GM12892 (cell line): ENCODE results near the gene IL1RAPL2.

Source experiments
- DNase-seq: peaks from one replicate; pipeline ENCODE4 v3.0.0; 2011; ENCODE audit not compliant: insufficient read length
- FAIRE-seq: peaks from 2 replicates; lab custom pipeline; 2011; peaks lifted over from hg19 to GRCh38; lab: Jason Lieb, UNC
- POLR2A ChIP-seq: IDR thresholded peaks from 2 replicates; pipeline ENCODE4 v1.6.1; 2011; ENCODE audit warnings: low read depth, low read length, control low read depth
- POLR2AphosphoS5 ChIP-seq: IDR thresholded peaks from 2 replicates; pipeline ENCODE4 v1.6.1; 2011; ENCODE audit warnings: low read depth, low read length, control low read depth
- TAF1 ChIP-seq: IDR thresholded peaks from 2 replicates; pipeline ENCODE4 v1.6.1; 2011; ENCODE audit warnings: low read depth, mild to moderate bottlenecking, control low read depth, low read length, borderline replicate concordance

IL1RAPL2 gene

DNA sequence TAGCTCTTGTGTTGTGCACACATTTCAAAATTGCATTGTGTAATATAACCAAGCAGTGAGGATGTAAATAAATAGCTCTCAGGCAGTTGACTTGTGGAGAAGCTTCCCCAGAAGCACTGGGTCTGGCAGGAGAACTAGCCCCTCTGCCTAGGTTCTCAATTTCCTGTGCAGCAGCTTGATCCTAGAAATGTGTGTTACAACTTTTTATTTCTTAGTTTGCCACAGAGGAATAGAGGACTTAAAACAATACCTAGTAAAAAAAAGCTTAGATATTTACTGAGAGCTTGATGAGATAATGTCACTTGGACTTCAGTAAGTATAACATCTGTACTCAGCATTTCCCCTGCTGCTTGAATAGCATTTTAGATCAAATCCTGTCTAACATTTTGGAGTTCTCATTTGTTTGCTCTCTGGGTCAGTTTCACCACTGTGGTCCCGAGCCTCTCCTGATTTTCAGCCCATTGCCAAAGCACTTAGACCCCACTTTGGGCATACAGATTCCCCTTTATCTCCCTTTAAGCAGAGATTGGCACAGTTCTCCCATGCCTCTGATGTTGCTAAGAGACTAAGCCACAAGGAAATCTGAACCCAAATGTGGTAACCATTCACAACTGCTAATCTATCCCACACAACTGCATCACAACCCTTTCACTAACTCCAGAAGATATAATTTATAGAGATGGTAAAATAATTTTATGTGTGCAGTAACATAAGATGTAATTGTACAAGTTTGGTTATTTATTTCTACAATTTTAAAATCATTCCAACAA lies 1158.2 kb downstream of the IL1RAPL2 start:
- TF ChIP-seq TAF1: no peak
- FAIRE-seq: no peak

DNA sequence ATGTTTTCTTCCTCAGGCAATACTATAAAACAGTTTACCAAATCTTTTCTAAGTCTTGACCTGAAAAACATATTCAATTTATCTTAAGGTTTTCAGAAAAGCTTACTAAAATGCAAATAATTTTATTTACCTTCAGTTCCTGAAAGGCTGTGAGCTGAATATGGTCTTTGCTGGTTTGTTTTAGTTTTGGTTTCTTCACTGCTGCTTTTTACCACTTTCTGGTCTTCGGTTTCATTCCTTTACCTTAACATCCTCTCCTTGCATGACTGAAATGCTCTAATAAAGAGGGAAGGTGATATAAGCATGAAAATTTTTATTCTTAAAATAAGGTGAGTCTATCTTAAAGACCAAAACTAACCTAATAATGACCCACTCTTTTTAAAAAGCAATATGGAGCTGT lies 1159.2 kb downstream of the IL1RAPL2 start:
- TF ChIP-seq TAF1 (no peak), POLR2AphosphoS5 (no peak), POLR2A (no peak)
- FAIRE-seq (no peak), DNase-seq (no peak)

More for the DNA sequence above, 1158.2 kb downstream of the IL1RAPL2 start:
- no peak for DNase-seq

DNA sequence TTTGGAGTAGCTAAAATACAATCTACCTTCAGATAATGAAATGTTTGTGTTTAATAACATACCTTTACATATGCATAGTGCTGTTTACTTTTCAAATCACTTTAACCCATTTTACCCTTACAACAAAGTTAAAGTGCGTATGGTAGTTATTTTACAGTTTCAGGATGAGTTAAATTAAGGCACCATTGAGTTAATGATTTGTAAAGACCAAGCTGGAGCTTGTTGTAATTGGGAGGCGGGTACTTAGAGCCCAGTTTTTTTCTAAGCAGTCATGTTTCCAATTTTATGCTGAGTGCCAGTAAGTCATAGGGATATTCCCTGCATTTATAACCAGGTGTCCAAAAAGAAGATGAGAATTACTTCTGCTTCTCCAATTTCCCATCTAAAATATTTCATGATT lies 1172.2 kb downstream of the IL1RAPL2 start:
- TF ChIP-seq POLR2A (no peak), POLR2AphosphoS5 (no peak), TAF1 (no peak)
- FAIRE-seq (no peak), DNase-seq (no peak)

DNA sequence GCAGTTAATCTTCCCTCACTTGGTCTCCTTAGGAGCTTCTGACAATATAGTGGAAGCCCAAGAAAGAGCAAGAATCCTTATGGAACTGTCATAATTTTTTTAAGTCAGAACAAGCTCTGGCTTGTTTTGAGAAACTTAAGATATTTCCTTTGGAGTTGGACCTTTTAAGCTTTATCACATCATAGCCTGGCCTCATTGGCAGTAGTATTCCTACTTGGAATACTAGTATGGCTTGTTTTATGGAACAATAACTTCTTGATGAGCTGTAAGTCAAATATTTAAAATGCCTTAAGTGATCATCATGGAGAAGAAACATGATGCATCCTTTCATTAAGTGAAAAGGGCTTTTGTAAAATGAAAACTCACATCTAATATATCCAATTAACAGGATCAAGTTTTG lies 1178.3 kb downstream of the IL1RAPL2 start:
- TF ChIP-seq POLR2AphosphoS5 (no peak), TAF1 (no peak), POLR2A (no peak)
- FAIRE-seq: no peak
- DNase-seq: no peak

DNA sequence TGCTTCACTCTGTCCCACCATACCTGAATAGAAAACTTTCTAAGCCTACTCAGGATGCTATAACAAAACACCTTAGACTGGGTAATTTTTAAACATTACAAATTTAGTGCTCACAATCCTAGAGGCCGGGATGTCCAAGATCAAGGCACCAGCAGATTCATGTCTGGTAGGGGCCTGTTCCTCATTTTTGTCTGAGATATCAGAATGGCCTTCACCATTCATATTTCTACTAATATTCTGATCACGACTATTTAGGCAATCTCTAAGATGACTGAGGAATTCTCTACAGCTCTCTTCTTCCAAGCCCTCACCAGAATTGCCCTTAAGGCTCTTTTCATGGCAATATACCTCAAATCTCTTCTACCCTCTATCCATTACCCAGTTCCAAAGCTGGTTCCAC lies 1178.9 kb downstream of the IL1RAPL2 start:
- no peak for TF ChIP-seq POLR2A
- no peak for TF ChIP-seq TAF1
- TF ChIP-seq POLR2AphosphoS5: no peak
- FAIRE-seq (no peak), DNase-seq (no peak)

DNA sequence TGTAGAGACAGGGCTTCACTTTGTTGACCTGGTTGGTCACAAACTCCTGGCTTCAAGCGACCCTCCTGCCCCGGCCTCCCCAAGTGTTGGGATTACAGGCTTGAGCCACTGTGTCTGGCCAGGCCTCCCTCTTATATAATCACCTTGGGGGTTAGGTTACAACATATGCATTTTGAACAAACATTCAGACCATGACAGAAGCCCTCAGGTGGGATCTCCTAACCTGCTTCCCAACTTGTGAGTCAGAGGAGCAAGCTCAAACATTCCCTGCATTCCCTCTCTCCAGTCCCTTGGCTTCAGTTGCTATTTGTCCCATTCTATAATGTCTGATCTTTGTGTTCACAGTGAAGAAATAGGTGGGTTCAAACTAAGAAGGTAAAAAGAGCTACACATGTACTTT lies 1179.9 kb downstream of the IL1RAPL2 start:
- TF ChIP-seq POLR2A (no peak), TAF1 (no peak), POLR2AphosphoS5 (no peak)
- DNase-seq (no peak), FAIRE-seq (no peak)

DNA sequence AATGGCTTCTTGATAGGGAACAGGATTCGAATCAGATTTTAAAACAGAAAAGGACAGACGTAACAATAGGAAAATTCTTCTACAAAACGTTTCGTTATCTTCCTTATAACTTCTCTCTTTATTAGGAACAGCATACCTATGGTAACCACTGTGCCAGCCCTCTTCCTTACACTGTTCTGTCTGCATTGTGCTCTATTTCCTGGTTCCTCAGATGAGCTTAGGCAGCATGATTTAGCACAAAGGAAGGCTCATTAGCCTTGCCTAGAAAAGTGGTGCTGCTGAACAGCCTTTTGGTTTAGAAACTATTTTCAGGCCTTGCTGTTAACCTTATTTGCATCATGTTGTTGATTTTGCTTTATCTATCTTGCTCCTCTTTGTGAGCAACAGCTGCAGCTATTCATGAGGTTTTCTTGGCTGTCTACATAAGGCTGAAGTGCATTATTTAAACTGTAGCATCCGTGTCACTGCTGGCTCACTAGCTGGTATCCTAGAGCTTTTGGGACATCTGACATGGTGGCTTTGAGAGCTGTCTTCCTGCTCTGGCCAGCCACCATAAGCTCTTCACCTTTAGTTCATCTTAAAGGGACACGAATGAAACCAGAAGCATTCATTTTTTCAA lies 1186.4 kb downstream of the IL1RAPL2 start:
- DNase-seq: no peak
- no peak for FAIRE-seq
- no peak for TF ChIP-seq POLR2AphosphoS5
- TF ChIP-seq TAF1: no peak
- no peak for TF ChIP-seq POLR2A

DNA sequence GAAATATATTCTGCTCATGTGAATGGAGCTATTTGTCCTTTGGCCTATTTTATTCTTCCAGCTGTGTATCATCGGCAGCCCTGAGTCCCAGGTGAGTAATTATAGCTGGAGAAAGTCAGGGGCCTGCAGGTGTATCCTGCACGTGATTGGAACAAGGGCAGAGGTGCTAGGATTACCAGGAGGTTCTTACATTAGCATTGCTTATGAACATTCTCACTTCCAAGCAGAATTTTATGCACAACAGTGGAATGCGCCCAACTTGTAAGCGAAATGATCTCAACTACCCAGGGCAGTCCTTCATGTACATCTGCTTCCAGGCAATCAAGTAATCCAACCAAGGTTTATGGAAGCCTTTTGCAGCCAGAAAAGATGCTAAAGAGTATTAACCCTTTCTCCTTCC lies 1187.4 kb downstream of the IL1RAPL2 start:
- DNase-seq (no peak), FAIRE-seq (no peak)
- TF ChIP-seq POLR2A (no peak), POLR2AphosphoS5 (no peak), TAF1 (no peak)

DNA sequence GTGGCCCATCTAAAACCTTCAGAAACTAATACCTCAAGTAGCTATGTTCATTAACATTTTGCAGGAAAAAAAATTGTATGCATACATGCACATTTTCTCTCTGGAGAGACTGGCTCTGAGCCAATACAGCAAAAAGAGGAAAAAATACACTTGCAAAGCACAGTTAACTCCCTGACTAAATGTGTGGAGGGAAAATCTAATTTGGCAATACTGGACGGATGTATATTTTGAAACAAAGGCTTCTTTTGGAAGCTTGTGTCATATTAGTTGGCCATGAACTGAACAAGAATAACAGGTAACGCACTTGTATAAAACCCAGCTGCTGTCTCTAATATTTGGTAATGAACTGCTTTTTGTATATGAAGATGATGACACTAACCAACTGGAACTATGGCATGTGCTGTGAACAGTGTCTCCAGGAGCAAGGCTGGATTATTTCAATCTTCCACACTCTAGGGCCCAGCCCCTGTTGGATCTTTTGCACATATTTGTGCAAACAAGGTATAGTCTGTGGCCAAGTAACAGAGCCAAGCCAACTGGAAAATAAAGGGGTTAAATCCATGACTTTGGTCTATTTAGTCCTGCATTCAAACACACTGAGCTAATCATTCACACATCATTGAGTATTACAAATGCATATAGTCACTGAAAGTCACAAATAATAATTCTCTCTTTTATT lies 1188.4 kb downstream of the IL1RAPL2 start:
- FAIRE-seq (no peak), DNase-seq (no peak)
- TF ChIP-seq POLR2AphosphoS5: no peak
- TF ChIP-seq POLR2A: no peak
- no peak for TF ChIP-seq TAF1

DNA sequence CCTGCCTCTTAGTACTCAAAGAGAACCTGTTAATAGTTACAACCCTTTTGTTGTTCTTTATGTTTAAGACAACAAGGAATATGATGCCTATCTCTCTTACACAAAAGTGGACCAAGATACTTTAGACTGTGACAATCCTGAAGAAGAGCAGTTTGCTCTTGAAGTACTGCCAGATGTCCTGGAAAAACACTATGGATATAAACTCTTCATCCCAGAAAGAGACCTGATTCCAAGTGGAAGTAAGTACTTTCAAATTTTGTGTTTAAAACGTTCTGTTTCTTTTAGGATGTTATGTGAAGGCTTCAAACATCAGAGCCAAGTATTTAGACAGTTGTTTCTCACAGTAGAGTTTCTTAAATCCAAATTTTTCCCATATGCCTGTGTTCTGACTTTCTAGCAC lies 1189.1 kb downstream of the IL1RAPL2 start:
- FAIRE-seq (no peak), DNase-seq (no peak)
- TF ChIP-seq POLR2AphosphoS5 (no peak), TAF1 (no peak), POLR2A (no peak)

DNA sequence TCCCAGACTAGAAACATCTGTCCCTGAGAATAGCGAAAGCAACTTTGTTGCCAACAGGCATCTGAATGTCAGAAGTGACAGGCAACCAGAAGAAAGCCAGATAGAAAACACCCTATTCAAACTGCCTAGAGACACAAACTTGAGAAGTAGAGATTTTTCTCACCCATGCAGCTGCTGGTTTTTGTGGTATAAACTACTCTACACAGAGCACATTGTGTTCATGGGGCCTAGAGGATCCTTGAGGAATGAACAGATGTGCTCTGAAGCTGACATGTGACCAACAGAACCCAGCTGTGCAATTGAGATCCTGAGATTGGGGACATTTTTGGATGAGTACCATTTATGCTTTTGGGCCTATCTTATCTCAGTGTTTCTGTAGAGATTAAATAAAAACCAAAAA lies 1192.8 kb downstream of the IL1RAPL2 start:
- no peak for DNase-seq
- TF ChIP-seq TAF1: no peak
- no peak for TF ChIP-seq POLR2A
- FAIRE-seq: no peak
